Measurements from ENCODE around the gene MYEOV.

DNA sequence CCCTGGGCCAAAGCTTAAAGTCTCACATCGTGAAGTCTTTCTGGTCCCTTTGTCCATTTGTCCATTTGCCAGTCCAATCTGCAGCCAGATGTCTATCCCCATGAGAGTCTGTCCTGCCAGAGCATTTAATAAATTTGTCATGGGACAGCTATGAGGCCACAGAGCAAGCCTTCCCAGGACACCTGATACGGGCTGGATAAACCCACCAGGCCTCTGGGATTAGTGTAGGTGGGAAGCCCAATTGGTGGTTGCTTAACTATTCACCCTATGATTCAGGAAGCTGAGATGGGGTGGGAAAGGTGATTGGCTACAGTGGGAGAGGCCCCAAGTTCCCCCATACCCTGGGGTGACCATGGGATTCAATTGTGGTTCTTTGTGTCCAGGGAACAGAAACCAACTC lies 39.9 kb downstream of the MYEOV start:
- TF ChIP-seq JUND (IDR thresholded peaks at IDR 0.05; ENCODE audit: low read length) (no peak), RBBP5 (IDR thresholded peaks at IDR 0.05; ENCODE audit: borderline replicate concordance, low read depth, low read length) (no peak), GABPA (IDR thresholded peaks at IDR 0.05; ENCODE audit: borderline replicate concordance, insufficient read depth, low read length) (no peak), FOSL1 (IDR thresholded peaks at IDR 0.05; ENCODE audit: insufficient read depth, low read depth, low read length) (no peak)
- TF ChIP-seq, protein P1, sequence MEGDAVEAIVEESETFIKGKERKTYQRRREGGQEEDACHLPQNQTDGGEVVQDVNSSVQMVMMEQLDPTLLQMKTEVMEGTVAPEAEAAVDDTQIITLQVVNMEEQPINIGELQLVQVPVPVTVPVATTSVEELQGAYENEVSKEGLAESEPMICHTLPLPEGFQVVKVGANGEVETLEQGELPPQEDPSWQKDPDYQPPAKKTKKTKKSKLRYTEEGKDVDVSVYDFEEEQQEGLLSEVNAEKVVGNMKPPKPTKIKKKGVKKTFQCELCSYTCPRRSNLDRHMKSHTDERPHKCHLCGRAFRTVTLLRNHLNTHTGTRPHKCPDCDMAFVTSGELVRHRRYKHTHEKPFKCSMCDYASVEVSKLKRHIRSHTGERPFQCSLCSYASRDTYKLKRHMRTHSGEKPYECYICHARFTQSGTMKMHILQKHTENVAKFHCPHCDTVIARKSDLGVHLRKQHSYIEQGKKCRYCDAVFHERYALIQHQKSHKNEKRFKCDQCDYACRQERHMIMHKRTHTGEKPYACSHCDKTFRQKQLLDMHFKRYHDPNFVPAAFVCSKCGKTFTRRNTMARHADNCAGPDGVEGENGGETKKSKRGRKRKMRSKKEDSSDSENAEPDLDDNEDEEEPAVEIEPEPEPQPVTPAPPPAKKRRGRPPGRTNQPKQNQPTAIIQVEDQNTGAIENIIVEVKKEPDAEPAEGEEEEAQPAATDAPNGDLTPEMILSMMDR (IDR thresholded peaks at IDR 0.05; ENCODE audit: control extremely low read depth in 1 of 3, insufficient read depth in 1 of 3, low read depth in 1 of 3, low read length in 3 of 3): no peak

All from H1 (cell line).